Omental fat pad (tissue), 4 donors: ENCODE measurements around the gene STRN. TPM values are rescaled to one million over a fixed set of nuclear protein-coding genes. Genes with fewer than 3 reads are reported as not detected.
A peak's percentile ranks its signal among the peaks of the same experiment; 100 is the strongest.

Experiments used
- ATAC-seq: fragments of 150-250 bp; one replicate; pipeline ENCODE4 v1.9.1; 2016; ENCODE audit warnings: mild to moderate bottlenecking, moderate library complexity; ENCODE audit not compliant: low FRiP score
- DNase-seq: peaks from one replicate; pipeline ENCODE4 v3.0.0-alpha.2; 2019; ENCODE audit warnings: low spot score
- total RNA-seq, 4 donors: library from RNA; depleted of rRNA; stranded (reverse); fragments of >200 nt; gene quantifications; one replicate each; pipeline ENCODE4 v1.1.0, GENCODE V29; 2016
- TF ChIP-seq, protein P1 (sequence below), 3 donors: fragments of 450-650 bp; IDR thresholded peaks; one replicate each; pipeline ENCODE4 v1.5.1; 2016 to 2017; ENCODE audit warnings: antibody characterized with exemption in 3 of 3, mild to moderate bottlenecking in 3 of 3, moderate library complexity in 2 of 3

STRN gene
- total RNA-seq, 4 donors from 2014 or later = 16.7 to 26.8 (median 21.3) TPM

DNA sequence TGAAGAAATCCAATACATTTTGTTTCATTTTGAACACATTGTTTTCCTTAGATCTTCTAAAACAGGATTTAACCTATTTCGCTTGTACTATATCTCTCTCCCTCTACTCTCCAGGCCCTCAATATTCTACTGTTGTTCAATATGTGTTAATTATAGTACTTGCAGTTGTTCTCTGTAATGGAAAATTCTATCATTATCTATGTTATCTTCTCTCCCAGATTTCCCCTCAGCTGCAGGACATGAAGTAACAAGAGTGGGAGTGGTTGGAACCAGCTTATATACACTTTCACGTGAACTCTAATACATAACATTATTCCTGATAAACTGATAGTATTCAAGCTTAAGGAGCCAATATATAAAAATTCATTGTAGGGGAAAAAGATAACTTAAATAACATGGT lies 7.0 kb upstream of the STRN start:
- TF ChIP-seq, protein P1, sequence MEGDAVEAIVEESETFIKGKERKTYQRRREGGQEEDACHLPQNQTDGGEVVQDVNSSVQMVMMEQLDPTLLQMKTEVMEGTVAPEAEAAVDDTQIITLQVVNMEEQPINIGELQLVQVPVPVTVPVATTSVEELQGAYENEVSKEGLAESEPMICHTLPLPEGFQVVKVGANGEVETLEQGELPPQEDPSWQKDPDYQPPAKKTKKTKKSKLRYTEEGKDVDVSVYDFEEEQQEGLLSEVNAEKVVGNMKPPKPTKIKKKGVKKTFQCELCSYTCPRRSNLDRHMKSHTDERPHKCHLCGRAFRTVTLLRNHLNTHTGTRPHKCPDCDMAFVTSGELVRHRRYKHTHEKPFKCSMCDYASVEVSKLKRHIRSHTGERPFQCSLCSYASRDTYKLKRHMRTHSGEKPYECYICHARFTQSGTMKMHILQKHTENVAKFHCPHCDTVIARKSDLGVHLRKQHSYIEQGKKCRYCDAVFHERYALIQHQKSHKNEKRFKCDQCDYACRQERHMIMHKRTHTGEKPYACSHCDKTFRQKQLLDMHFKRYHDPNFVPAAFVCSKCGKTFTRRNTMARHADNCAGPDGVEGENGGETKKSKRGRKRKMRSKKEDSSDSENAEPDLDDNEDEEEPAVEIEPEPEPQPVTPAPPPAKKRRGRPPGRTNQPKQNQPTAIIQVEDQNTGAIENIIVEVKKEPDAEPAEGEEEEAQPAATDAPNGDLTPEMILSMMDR (IDR thresholded peaks at IDR 0.05) = no peak
- ATAC-seq (no peak), DNase-seq (no peak)

DNA sequence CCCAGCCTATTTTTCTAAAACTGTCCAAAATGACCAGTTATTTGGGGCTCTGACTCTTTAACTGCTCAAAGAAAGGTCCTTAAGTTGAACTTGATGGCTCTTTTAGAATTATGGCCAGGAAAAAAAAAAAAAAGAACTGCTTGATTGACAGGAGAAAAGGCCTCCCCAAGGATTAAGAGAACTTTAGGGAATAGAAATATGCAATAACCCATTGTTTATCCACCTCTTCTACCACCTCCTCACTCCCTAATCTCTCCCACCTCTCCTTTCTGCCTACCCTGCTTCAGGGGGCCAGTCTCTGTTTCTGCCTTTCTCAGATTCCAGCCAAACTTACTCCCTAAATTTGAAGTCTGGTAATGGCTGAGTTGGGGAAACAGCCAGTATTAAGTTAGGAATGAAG lies 5.7 kb upstream of the STRN start:
- DNase-seq (no peak), ATAC-seq (no peak)
- TF ChIP-seq, protein P1 (IDR thresholded peaks at IDR 0.05) = no peak

DNA sequence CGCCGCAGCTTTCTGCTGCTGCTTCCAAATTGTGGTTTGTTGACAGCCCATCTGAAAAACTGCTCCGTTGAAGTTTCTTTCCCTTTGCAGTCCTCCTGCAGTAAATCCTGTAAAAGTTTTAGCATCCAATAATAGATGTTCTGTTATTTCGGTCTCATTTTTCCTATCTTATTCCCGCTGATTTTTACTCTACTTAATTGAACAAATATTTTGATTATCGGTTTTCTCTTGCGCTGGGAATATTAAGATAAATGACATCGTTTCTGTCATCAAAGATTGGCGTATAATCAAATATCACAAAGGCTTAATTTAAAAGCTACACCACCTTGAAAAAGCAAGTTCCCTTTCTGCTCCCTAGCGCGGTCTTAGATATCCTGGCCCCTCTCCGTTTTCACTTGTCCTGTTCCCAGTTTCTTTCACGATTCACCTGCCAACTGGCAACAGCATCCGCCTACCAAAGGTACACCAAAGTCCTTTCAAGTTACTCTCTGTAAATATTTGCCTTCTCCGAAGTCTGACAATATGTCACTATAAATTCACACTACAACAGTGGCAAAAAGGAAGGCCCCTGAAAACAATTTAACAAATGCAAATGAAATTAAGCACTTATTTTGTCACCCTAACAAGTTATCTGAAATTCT lies 1.0 kb upstream of the STRN start:
- DNase-seq = no peak
- TF ChIP-seq, protein P1 (IDR thresholded peaks at IDR 0.05) = no peak
- ATAC-seq = no peak

DNA sequence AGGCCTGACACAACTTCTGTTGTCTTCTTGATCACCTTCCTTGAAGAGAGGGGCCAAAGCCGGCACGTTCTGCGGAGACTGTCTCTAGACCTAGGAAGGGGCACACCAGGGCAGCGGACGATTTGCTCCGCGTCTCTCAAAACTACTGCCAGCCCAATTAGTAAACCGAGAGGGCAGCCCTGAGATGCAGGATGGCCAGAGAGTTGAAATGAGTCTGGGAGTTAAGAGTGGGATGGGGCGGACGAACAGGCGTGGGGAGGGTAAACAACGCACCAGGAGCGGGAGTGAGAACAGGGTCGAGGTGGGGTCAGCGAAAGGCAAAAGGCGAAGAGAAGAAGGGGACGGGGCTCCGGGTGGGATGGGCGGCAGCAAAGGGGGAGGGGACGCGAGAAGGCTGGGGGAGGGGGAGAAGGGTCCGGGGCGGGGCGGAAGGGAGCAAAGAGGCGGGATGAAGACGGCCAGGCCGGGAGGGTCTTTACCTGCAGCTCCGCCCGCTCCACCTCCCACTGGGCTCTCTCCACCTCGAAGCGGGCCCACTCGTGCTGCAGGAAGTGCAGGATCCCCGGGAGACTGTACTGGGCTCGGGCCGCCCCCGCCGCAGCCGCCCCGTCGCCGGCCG lies 476 bp downstream of the STRN start:
- peak; percentile 27 for DNase-seq
- ATAC-seq = peak; percentile 64
- TF ChIP-seq, protein P1 (IDR thresholded peaks at IDR 0.05) = no peak

DNA sequence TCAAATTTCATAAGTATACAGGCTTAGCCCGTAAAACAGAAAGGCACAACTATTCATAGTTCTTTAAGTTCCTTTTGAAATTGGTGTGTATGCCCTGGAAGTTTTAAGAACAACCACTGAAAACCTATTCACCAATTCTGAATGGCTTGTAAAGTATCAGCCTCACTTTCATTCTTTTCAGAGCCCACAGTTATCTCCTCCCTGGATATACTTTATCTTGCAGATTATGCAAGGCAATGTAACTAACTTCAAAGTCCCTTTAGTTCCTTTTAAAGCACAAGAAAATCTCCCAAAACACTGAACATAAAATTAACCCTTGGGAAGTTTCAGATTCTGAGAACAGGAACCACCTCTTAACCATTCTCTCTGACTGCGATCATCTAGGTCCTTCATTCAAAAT lies 1.1 kb downstream of the STRN start:
- TF ChIP-seq, protein P1 (IDR thresholded peaks at IDR 0.05) = no peak
- DNase-seq (no peak), ATAC-seq (no peak)

DNA sequence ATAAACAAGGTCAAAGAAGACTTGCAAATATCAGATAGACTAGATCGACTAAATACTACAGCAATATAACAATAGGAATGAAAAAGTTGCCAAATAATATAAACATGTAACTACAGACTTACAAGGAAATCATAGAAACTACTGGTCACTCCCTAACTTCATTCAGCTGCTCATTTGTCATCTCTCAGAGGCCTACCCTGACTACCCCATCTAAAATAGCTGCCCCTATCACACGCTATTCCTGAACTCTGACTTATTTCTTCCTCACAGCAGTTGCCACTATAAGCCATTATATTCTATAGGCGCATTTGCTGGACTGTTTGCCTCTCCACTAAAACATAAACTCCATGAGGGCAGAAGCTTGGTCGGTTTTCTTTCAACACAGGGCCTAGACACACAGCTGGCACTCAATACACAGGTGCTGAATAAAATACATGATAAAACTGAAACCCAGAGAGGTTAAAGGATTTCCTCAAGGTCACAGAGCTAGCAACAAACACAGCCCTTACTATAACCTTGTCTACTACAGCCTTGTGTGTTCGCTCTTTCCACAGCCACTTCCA lies 1.8 kb downstream of the STRN start:
- no peak for DNase-seq
- TF ChIP-seq, protein P1 (IDR thresholded peaks at IDR 0.05) = no peak
- no peak for ATAC-seq

DNA sequence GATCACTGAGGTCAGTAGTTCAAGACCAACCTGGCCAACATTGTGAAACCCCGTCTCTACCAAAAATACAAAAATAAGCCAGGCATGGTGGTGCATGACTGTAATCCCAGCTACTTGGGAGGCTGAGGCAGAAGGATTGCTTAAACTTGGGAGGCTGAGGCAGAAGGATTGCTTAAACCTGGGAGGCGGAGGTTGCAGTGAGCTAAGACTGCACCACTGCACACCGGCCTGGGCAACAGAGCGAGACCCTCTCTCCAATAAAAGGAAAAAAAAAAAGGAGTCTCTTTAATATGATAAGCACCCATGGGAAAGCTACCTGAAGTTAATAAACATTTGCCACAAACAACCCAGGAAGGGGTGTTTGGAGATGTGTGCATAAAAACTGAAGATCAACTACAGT lies 2.6 kb downstream of the STRN start:
- no peak for ATAC-seq
- no peak for DNase-seq
- TF ChIP-seq, protein P1 (IDR thresholded peaks at IDR 0.05) = no peak
